Heart right ventricle (tissue), 16 donors: ENCODE data around the gene NSUN7. TPM values are rescaled to one million over a fixed set of nuclear protein-coding genes. Genes with fewer than 3 reads are reported as not detected.

Source experiments
- ATAC-seq, 8 donors: fragments of 200-7000 bp; cut with Tn5 transposase; one replicate each; pipeline ENCODE4 v1.9.1; 2020; ENCODE audit warnings: mild to moderate bottlenecking in 8 of 8, moderate library complexity in 8 of 8, moderate number of reproducible peaks in 1 of 8
- DNase-seq, 2 donors: peaks; one replicate each; pipeline ENCODE4 v3.0.0-alpha.2; 2020
- H3K27ac ChIP-seq, 10 donors: fragments of 200-600 bp; sonication (generic) in 2 of 10; one replicate each; pipeline versions ENCODE4 v1.5.0 to v1.8.0; 2020 to 2022; ENCODE audit warnings: mild to moderate bottlenecking in 3 of 10
- H3K27me3 ChIP-seq, 7 donors: fragments of 200-600 bp; one replicate each; pipeline ENCODE4 v1.8.0; 2021 to 2022; ENCODE audit warnings: mild to moderate bottlenecking in 2 of 7
- H3K36me3 ChIP-seq, 9 donors: fragments of 200-600 bp; sonication (generic) in 1 of 9; one replicate each; pipeline versions ENCODE4 v1.5.0 to v1.8.0; 2020 to 2022; ENCODE audit warnings: mild to moderate bottlenecking in 2 of 9
- H3K4me1 ChIP-seq, 9 donors: fragments of 200-600 bp; sonication (generic) in 1 of 9; one replicate each; pipeline versions ENCODE4 v1.5.0 to v1.8.0; 2020 to 2022; ENCODE audit warnings: mild to moderate bottlenecking in 4 of 9
- H3K4me3 ChIP-seq, 10 donors: fragments of 200-600 bp; sonication (generic) in 2 of 10; one replicate each; pipeline versions ENCODE4 v1.5.0 to v1.8.0; 2020 to 2022; ENCODE audit warnings: mild to moderate bottlenecking in 7 of 10, moderate library complexity in 2 of 10
- H3K9me3 ChIP-seq, 11 donors: fragments of 200-600 bp in 10 of 11; sonication (generic) in 2 of 11; one replicate each; pipeline versions ENCODE4 v1.5.0 to v1.8.0; 2013 to 2022; ENCODE audit warnings: mild to moderate bottlenecking in 2 of 11, control low read depth in 1 of 11, moderate library complexity in 1 of 11
- CTCF ChIP-seq, 9 donors: fragments of 200-600 bp; sonication (generic) in 2 of 9; IDR thresholded peaks; one replicate each; pipeline versions ENCODE4 v1.5.0 to v1.8.0; 2021 to 2022; ENCODE audit warnings: antibody characterized with exemption in 9 of 9, mild to moderate bottlenecking in 5 of 9, moderate library complexity in 1 of 9
- WGBS, 2 donors: extraction: QIAGEN DNeasy Blood & Tissue Kit; methylation state at CpG; one replicate each; pipeline ENCODE4 v1.1.7; 2013; ENCODE audit warnings: inconsistent platforms in 1 of 2; 5-methylcytosine and 5-hydroxymethylcytosine counted together
- intact Hi-C, 10 donors: fragments of 100-400 bp; cut with DNase I; formaldehyde crosslinking; loops; one replicate each; pipeline versions ENCODE4 v1.11.1 to v1.14.2; 2022
- polyA plus RNA-seq, 2 donors: library from polyadenylated mRNA; stranded (reverse); fragments of 200-250 nt; gene quantifications; one replicate each; pipeline ENCODE4 v1.2.3, GENCODE V29; 2013
- total RNA-seq, 10 donors: library from RNA; stranded (reverse); fragmentation: NEBNext Ultra II Directional in 3 of 10; extraction: Animal tissue kit (Norgen Biotek cat#: 25700) in 3 of 10; gene quantifications; one replicate each; pipeline versions ENCODE4 v1.2.1 to v1.2.4, GENCODE V29; 2021 to 2023
- donor health status: Arrhythmogenic right ventricular cardiomyopathy.
- donor health status: ischemic (EF 13 %, LVEDD 7.1; RV severe dilation, severe dysfunction).
- donor health status: healthy with polysubstance abuse.
- donor health status: DM: no; HTN: yes; CAD: no.
- donor health status: DM: no; HTN: no; CAD: no.
- donor health status: ischemic (EF 25% LVEDD 6.9; RV normal size, moderate dysfunction).
- donor health status: ischemic (EF 25% LVEDD 5.7; RV mildly dilated, moderate dysfunction).
- donor health status: healthy.
- donor health status: DM: yes; HTN: yes; CAD: no.
- donor health status: Ischemic cardiomyopathy.
- donor health status: ischemic (EF 35%, LVEDD 5.7; RV mildly dilated, moderate dysfunction).
- donor health status: nonischemic (EF 11% LVEDD 7.7; RV severe dilation, severe dysfunction).
- donor health status: DM: yes; HTN: yes; CAD: no.
- donor health status: PGD.
- donor health status: ischemic (EF 29% LVEDD 5.4; RV normal size, mild dysfunction).
- donor health status: nonischemic (EF 23%, LVEDD 6.1; RV moderate dilation, normal function).

The NSUN7 gene
- total and polyA plus RNA-seq, 12 donors: 0.03 to 1.3 (median 0.23) TPM; not detected in 3

GRCh38 chr4:40833212-40833611, 83.5 kb downstream of the NSUN7 start:
- Histone ChIP-seq H3K27me3 (no peaks in the 10 kb centered on the region), H3K27ac (no peak overlapping the region), H3K36me3 (peaks cover 0 to 95% (median 13%) of the 10 kb centered on the region in 9 donors), H3K9me3 (no peaks in the 10 kb centered on the region), H3K4me3 (no peak overlapping the region), H3K4me1 (peaks cover 0 to 9% (median 0%) of the 10 kb centered on the region in 9 donors)
- intact Hi-C loops: no loop called here
- WGBS, 2 donors: 93 to 97% methylated on average over 11 of the region's 11 CpGs
- DNase-seq: no peak
- no peak for ATAC-seq
- TF ChIP-seq CTCF (IDR thresholded peaks at IDR 0.05): no peak

GRCh38 chr4:40837094-40837870, 87.5 kb downstream of the NSUN7 start:
- no peaks in the 10 kb centered on the region for H3K9me3 ChIP-seq
- no peak for TF ChIP-seq CTCF (IDR thresholded peaks at IDR 0.05)
- ATAC-seq (peak in 7 of 8 donors; percentile 67 to 86 (median 69)), DNase-seq (peak; percentile 24 to 25)
- 68 to 76% methylated on average over 16 of the region's 16 CpGs for WGBS, 2 donors
- intact Hi-C loops: no loop called here
- peaks cover 0 to 61% (median 7%) of the 10 kb centered on the region in 9 donors for H3K36me3 ChIP-seq
- H3K27ac ChIP-seq: peak overlapping the region in 3 of 10 donors; percentile 7 to 46 (median 15)
- H3K27me3 ChIP-seq: no peaks in the 10 kb centered on the region
- H3K4me1 ChIP-seq: peaks cover 0 to 21% (median 10%) of the 10 kb centered on the region in 9 donors
- no peak overlapping the region for H3K4me3 ChIP-seq

- no peak for TF ChIP-seq CTCF (IDR thresholded peaks at IDR 0.05)
- no peak overlapping the region for H3K4me3 ChIP-seq
- WGBS, 2 donors: 92 to 93% methylated on average over 4 of the region's 4 CpGs
- no peaks in the 10 kb centered on the region for H3K9me3 ChIP-seq
- DNase-seq (no peak), ATAC-seq (no peak)
- H3K27me3 ChIP-seq: no peaks in the 10 kb centered on the region
- peaks cover 0 to 48% (median 7%) of the 10 kb centered on the region in 9 donors for H3K36me3 ChIP-seq
- no peak overlapping the region for H3K27ac ChIP-seq
- H3K4me1 ChIP-seq: peaks cover 0 to 34% (median 10%) of the 10 kb centered on the region in 9 donors
- intact Hi-C loops: no loop called here
These were observed 89.0 kb downstream of the NSUN7 start for GRCh38 chr4:40838742-40839141.

GRCh38 chr4:40840255-40840984, 90.7 kb downstream of the NSUN7 start:
- Histone ChIP-seq H3K9me3 (no peaks in the 10 kb centered on the region), H3K27me3 (no peaks in the 10 kb centered on the region), H3K4me3 (no peak overlapping the region), H3K4me1 (peaks cover 0 to 46% (median 10%) of the 10 kb centered on the region in 9 donors), H3K27ac (peak overlapping the region in 2 of 10 donors; percentile 27 to 79), H3K36me3 (peaks cover 0 to 31% (median 0%) of the 10 kb centered on the region in 9 donors)
- no peak for TF ChIP-seq CTCF (IDR thresholded peaks at IDR 0.05)
- ATAC-seq: no peak
- no peak for DNase-seq
- WGBS, 2 donors: 87 to 95% methylated on average over 10 of the region's 10 CpGs
- intact Hi-C loops: loop anchor here in 6 of 10 donors (5.0 to 10.0 kb wide), 4 partner anchors 54 to 972 kb away; no protein-coding TSS in a partner anchor
